Measurements from ENCODE around the gene WNT4. TPM values are rescaled to one million over a fixed set of nuclear protein-coding genes. Genes with fewer than 3 reads are reported as not detected.

The WNT4 gene
- total RNA-seq: 7.7 TPM

- DNase-seq: peak; percentile 63
Measured at GRCh38 chr1:22143065-22144033, at the start of gene WNT4. Gene WNT4, minus strand, starts transcription at chr1:22143097. Its CDS starts 175 bp downstream, at chr1:22142922.

DNA sequence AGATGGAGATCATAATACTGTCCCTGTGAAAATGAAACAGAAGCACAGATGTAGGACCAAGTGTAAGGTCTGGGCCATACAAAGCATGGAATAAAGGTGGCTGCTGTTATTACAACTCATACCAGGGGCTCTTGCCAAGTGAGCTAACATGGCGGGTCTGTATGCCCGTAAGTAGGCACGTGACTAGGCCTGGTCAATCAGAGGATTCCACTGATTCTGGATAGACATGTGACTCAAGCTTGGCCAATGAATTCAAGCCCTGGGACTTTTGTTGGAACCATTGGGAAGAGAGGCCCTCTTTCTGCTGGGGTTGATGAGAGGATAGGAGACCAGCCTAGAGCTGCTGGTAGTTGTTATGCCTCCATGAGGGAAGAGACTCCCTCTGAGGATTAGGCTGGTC is 47.8 kb upstream of the WNT4 start:
- no peak for DNase-seq

GRCh38 chr1:22190251-22190650 is 47.4 kb upstream of the WNT4 start:
- DNase-seq: no peak

DNA sequence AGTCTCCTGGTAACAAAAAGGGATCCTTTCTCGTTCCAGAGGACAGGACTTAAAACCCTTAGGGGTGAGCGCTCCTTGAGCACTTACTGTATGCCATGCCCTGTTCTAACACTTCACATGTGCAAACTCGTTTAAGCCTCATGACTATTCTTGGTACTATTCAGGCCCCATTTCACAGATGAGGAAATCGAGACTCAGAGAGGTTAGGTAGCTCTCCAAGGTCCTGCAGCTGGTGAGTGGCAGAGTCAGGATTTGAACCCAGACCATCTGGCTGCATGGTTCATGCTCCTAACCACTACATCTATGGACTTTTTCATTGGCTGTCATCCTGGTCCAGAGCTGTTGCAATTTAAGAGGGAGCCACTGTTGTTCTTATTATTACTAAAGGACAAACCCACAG is 46.7 kb upstream of the WNT4 start:
- DNase-seq: no peak

DNA sequence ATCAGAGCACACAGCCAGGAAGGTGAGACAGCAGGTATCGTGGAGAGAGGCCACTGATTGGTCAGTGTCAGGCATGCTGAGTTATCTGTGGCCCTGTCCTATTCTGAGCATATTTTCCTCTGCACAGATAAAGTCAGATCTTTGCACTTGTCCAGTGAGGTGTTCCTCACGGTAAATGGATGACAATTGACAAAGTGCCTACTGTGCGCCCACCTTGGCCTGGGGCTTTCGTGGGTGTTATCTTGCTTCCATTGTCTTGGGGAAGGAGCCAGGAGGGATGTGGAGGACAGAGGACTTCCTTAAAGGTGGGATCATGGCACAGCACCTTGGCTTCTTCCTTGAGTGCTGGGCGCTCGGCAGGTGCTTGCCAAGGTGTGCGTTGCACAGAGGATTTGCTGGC is 46.0 kb upstream of the WNT4 start:
- no peak for DNase-seq

DNA sequence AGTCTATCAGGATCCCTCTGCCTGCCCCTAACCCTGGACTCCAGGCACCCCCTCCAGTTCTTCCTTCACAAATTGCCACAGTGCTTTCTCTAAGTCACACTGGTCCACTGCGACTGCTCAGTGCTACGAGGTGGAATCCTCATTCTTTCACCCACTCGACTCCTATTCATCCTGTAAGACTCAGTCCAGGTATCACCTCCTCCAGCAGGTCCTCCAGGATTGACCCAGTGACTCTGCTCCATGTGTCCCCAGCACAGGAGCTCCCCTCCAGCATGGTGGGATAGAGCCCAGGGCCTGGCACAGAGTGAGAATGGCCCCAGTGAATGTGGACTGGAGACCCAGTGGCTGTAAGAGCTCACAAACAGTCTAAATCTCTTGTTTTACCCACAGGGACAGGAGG is 45.5 kb upstream of the WNT4 start:
- no peak for DNase-seq

DNA sequence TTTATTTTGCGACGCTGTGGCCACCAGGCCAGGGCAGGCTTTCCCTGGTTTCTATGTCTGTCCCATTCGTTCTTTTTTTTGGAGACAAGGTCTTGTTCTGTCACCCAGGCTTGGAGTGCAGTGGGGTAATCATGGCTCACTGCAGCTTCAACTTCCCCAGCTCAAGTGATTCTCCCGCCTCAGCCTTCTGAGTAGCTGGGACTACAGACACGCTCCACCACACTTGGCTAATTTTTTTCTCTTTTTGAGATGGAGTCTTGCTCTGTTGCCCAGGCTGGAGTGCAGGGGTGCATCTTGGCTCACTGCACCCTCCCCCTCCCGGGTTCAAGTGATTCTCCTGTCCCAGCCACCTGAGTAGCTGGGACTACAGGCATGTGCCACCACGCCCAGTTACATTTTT is 43.4 kb upstream of the WNT4 start:
- DNase-seq: no peak

DNA sequence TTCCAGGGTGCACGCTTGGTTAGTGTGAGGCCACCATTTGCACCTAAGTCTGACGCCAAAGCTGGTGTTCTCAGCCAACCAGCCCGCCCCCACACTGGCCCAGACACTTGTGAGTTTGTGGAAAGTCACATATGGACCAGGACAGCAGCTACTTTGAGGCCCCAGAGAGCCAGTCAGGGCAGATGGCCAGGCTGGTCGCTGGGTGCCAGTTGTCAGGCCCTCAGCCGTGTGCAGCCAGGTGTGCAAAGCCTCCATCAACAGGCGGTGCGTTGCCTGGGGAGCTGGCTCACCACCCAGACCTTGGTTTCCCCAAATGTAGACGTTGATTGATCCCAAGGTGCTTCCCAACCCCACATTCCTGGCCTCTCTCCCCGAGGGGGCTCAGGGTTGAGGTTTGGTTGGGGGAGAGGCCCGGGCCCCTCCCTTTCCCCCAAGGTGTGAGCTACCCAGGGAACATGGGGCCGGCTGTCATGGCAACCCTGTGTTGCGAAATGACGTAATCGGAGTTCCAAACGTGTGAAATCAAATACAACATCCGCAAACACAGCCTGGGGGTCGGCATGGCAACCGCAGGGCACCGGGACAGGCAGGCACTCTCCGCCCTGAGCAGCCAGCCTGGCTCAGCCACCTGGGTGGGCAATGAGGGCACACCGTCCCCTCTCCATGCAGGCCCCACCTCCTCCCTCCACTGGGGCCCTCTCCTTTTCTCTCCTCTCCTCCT is 42.2 kb upstream of the WNT4 start:
- DNase-seq: peak; percentile 83

GRCh38 chr1:22184454-22184853 is 41.6 kb upstream of the WNT4 start:
- no peak for DNase-seq

- peak; percentile 13 for DNase-seq
Measured at GRCh38 chr1:22182715-22183114, 39.8 kb upstream of the WNT4 start.

DNA sequence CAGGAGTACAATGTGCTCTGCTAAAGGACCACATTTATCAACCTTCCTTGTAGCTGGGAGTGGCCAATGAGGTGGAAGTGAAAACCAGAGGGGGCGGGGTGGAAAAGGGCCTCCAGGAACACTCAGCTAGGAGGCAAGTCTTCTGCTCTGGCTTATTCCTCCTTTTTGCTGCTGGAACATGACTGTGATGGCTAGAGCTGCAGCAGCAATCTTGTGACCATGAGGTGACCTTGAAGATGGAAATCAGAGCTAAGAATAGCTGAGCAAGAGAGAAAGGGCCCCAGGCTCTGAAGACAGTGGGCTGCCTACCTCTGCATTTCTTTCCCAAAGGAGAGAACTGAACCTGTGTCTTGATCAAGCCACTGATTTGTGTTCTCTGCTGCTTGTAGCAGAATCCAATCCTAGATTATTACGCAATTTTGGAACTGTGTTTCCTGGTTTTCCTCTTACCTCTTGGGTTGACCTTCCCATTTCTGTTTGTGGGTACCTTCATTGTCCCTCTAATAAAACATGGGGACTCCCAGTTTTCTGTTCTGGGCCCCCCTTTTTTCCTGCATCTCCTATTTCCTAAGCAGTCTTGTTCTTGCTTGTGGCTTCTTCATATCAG is 36.4 kb upstream of the WNT4 start:
- no peak for DNase-seq

DNA sequence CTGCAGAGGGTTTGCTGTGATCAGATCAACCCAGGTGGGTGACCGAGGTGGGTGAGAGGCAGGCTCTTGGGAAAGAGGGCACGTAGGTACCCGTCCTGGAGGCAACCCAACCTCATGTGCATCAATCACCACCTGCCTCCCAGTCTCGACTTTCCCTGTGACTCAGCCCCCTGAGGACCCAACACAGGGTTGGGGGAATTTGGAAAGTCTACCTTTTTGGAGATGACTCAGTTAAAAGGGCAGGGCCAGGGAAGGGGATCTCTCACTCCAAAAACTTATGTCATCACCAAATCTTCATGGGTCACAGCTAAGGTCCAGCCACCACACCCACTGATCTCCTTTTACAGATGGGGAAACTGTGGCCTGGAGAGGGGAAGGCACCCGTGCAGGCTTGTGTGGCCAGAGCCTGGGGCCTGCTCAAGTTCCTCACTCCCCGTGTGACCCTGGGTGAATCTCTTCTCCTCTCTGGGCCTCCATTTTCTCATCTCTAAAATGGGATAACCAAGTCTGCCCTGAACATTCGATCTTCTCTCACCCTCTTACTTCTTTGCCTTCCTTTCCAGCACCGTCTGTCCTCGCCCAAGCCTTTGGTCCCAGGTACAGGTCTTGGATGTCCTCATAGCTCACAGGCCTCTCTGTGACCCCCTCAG is 34.6 kb upstream of the WNT4 start:
- no peak for DNase-seq

- peak; percentile 47 for DNase-seq
Measured at GRCh38 chr1:22176258-22176657, 33.4 kb upstream of the WNT4 start.

DNA sequence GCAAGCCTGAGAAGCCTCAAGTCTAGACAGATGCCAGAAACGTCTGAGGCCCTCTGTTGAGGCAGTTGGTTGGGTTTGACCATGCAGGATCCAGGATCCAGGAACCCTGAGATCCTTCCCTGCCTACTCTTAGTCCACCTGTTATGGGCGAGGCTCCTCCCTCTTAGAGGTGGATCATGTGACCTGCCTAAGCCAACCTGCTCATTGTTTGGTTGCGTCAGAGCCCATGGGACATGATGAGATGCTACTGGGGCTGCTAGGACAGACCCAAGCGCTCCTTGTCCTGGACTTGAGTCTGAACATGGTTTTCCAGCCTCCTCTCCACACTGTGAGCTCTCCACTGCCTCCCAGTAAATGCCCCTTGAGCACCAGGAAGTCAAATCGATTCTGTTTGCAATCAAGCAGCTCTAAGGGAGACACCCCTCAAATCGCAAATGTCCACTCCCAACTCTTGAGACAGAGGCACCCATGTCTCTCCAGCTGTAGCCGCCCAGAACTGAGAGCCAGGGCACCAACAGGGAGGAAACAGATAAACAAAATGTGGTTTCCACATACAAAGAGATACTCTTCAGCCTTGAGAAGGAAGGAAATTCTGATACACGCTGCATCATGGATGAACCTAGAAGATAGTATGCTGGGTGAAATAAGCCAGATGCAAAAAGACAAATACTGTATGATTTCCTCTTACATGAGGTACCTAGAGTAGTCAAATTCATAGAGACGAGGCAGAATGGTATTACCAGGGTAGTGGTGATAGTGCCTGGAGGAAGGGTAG is 31.7 kb upstream of the WNT4 start:
- no peak for DNase-seq

DNA sequence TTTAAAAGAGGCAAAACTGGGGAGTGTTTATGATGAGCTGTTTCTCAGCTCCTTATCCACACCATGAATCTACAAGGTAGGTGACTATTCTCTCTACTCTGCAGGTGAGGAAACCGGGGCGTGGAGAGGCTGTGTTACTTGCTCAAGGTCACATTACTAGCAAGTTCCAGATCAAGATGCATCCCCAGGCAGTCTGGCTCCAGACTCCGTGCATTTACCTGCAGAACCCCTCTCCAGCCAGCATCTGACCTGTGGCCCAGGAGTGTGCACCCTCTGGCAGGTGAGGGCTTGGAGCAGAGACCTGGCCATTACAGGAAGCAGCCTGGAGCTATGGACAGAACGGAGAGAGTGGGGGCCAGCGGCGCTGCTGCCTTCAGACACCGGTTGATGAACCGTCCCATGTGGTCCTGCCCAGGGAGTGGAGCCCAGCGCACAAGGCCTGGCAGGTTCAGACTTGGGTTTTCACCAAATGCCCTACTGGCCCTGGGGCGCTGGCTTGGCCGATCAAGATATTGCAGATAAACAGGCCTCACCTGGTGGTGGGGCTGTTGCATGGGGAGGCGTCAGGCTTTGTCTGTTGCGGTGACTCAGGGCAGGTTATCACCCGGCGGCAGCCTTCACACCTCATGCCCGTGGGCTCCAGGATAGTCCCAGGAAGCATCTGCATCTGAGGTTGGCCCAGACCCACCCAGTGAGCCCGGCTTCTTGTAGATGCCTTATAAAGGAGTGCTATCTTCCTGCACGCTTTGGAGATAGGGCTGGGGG is 29.2 kb upstream of the WNT4 start:
- no peak for DNase-seq

DNA sequence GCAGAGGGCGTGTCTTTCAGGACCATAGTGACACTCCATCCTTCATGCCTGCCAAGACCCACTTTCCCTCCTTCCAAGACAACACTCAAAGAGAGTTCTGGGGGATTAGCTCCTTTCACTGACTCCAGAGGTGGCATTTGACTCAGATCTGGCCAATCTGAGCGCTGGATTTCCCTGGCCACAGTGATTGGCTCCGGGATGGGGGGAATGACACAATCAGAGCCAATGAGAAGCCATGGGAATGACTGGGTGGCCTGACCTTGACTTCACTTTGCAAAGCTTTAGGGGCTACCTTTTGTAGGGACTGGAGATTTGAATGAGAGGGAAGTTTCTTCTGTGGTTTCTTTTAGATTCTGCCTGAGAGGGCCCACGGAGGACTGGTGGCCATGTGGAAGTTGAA is 26.9 kb upstream of the WNT4 start:
- DNase-seq: no peak

DNA sequence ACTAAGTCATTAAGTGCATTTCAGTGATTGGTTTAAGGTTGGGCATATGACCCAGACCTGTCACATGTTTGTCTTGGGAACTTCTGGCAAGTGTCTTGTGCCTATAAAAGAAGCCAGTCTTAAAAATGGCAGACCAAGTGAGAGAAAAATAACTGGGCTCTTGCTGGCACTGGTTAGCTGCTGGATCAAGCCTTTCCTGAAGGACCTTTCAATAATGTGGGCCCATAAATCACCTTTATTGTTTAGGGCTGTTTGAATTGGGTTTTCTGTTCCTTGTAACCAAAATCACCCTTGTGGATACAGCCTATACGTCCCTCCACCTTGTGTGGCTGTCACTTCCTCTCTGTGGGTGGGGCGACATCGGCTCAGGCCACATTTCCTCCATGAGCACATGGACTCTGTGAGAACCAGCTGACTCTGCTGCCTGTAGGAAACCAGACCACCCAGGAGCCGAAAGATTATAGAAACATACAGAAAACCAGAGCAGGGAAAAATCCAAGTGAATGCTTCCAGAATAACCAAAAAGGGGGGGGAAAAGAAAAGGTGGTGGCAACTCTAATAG is 25.6 kb upstream of the WNT4 start:
- no peak for DNase-seq

GRCh38 chr1:22166439-22166838 is 23.5 kb upstream of the WNT4 start:
- DNase-seq: no peak

DNA sequence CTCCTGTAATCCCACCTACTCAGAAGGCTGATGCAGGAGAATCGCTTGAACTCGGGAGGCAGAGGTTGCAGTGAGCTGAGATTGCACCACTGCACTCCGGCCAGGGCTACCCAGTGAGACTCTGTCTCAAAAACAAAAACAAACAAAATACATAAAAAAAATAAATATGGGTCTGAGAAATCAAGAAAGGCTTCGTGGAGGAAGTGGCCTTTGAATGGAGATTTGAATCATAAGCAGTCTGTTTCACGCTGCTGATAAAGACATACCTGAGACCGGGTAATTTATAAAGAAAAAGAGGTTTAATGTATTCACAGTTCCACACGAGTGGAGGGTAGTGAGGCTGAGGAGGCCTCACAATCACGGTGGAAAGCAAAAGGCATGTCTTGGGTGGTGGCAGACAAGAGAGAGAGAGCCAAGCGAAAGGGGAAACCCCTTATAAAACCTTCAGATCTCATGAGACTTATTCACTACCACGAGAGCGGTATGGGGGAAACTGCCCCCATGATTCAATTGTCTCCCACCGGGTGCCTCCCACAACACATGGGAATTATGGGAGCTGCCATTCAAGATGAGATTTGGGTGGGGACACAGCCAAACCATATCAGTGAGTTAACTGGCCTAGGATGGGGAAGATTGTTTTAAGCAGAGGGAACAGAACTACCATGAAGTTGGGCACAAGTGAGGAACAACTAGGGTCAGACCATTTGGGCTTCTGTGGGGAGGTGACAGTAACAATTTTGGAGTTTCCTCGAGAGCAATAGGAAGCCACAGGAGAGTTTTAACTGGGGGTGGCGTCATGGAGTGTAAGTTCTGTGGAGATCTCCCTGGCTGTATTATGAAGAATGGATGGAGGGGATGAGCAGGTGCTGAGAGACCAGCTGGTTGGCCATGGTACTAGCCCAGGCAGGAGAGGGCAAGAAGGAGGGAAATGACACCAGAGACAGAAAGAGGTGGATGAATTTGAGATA is 22.2 kb upstream of the WNT4 start:
- no peak for DNase-seq

Data from tongue (tissue), 2 donors.